H1 (cell line): ENCODE results near the gene GBP7. TPM values are rescaled to one million over a fixed set of nuclear protein-coding genes. Genes with fewer than 3 reads are reported as not detected.

Source experiments
- CTCF ChIA-PET: fragments of 300-600 bp; sonication (Branson Sonifier 250); formaldehyde crosslinking; loops from one replicate; lab custom pipeline; 2021; ENCODE audit not compliant: partially characterized antibody; lab: Charles Lee
- POLR2A ChIA-PET: fragments of 300-600 bp; sonication (Branson Sonifier 250); formaldehyde crosslinking; loops from one replicate; lab custom pipeline; 2021; ENCODE audit warnings: inconsistent platforms; ENCODE audit not compliant: partially characterized antibody; lab: Charles Lee
- DNase-seq, 2 experiments: peaks; one replicate each; pipeline versions ENCODE4 v3.0.0 to v3.0.0-alpha.2; 2010 to 2022; ENCODE audit warnings: low spot score in 2 of 2, low read depth in 1 of 2, mixed read lengths in 1 of 2
- FAIRE-seq: peaks from 2 replicates; lab custom pipeline; 2011; peaks lifted over from hg19 to GRCh38; lab: Jason Lieb, UNC
- H2AFZ ChIP-seq: 2 replicates; pipeline ENCODE4 v1.8.1; 2012; ENCODE audit warnings: low read length, inconsistent platforms
- H2AK5ac ChIP-seq: 2 replicates; pipeline ENCODE4 v1.6.1; 2013; ENCODE audit warnings: low read depth, low read length
- H2BK120ac ChIP-seq: replicated peaks from 2 replicates; pipeline ENCODE3; 2013; ENCODE audit warnings: low read depth, low read length, inconsistent platforms
- H2BK12ac ChIP-seq: 2 replicates; pipeline ENCODE4 v1.6.1; 2013; ENCODE audit warnings: low read depth, low read length
- H2BK15ac ChIP-seq: 2 replicates; pipeline ENCODE4 v1.6.1; 2013; ENCODE audit warnings: low read length
- H2BK20ac ChIP-seq: 2 replicates; pipeline ENCODE4 v1.6.1; 2013; ENCODE audit warnings: low read length
- H2BK5ac ChIP-seq: 2 replicates; pipeline ENCODE4 v1.6.1; 2013; ENCODE audit warnings: low read depth, low read length
- H3K14ac ChIP-seq: 2 replicates; pipeline ENCODE4 v1.6.1; 2013; ENCODE audit warnings: inconsistent platforms; ENCODE audit not compliant: insufficient read length
- H3K18ac ChIP-seq: 2 replicates; pipeline ENCODE4 v1.6.1; 2013; ENCODE audit warnings: low read length; ENCODE audit errors: extremely low read depth
- H3K23ac ChIP-seq: 2 replicates; pipeline ENCODE4 v1.6.1; 2013; ENCODE audit warnings: inconsistent platforms; ENCODE audit not compliant: insufficient read length
- H3K23me2 ChIP-seq: 2 replicates; pipeline ENCODE4 v1.6.1; 2013; ENCODE audit warnings: low read depth, low read length
- H3K27ac ChIP-seq: 2 replicates; pipeline ENCODE4 v1.6.1; 2011; ENCODE audit warnings: low read depth, low read length, inconsistent platforms
- H3K27me3 ChIP-seq, 4 experiments: replicated peaks in 1 of 4; 1 replicate in 1 of 4; 2 replicates in 3 of 4; pipeline versions ENCODE4 v1.6.1 to v1.8.1; 2011 to 2013; ENCODE audit warnings: low read length in 3 of 4, mild to moderate bottlenecking in 3 of 4, inconsistent platforms in 2 of 4, mixed read lengths in 2 of 4, moderate library complexity in 1 of 4; ENCODE audit not compliant: control insufficient read depth in 3 of 4, insufficient read depth in 3 of 4; ENCODE audit errors: extremely low read depth in 1 of 4
- H3K36me3 ChIP-seq, 4 experiments: 2 replicates each; pipeline versions ENCODE4 v1.6.1 to v1.8.1; 2011 to 2013; ENCODE audit warnings: mild to moderate bottlenecking in 4 of 4, low read length in 3 of 4, moderate library complexity in 2 of 4, control low read depth in 1 of 4, inconsistent platforms in 1 of 4; ENCODE audit not compliant: insufficient read depth in 4 of 4, control insufficient read depth in 2 of 4
- H3K4ac ChIP-seq: replicated peaks from 2 replicates; pipeline ENCODE3; 2013; ENCODE audit warnings: low read length, low read depth, mixed read lengths, inconsistent platforms; ENCODE audit not compliant: insufficient read length
- H3K4me1 ChIP-seq, 4 experiments: replicated peaks in 1 of 4; 1 replicate in 1 of 4; 2 replicates in 3 of 4; pipeline versions ENCODE4 v1.6.1 to v1.8.1; 2011 to 2013; ENCODE audit warnings: low read length in 3 of 4, inconsistent platforms in 2 of 4, mixed read lengths in 1 of 4; ENCODE audit not compliant: insufficient read depth in 4 of 4, control insufficient read depth in 3 of 4
- H3K4me2 ChIP-seq, 2 experiments: 2 replicates each; pipeline versions ENCODE4 v1.6.1 to v1.8.1; 2011 to 2013; ENCODE audit warnings: low read depth in 2 of 2, low read length in 2 of 2, control low read depth in 1 of 2, inconsistent platforms in 1 of 2, mild to moderate bottlenecking in 1 of 2; ENCODE audit not compliant: insufficient read depth in 1 of 2
- H3K4me3 ChIP-seq, 4 experiments: fragments of 200-600, 300-600 bp in 1 of 4; sonication (generic), shearing (Covaris generic), sonication (Bioruptor Twin) in 1 of 4; 2 replicates each; pipeline versions ENCODE4 v1.5.1 to v1.8.1; 2011 to 2016; ENCODE audit warnings: low read length in 4 of 4, low read depth in 3 of 4, control low read depth in 2 of 4, inconsistent platforms in 2 of 4, mild to moderate bottlenecking in 2 of 4, mixed read lengths in 1 of 4, moderate library complexity in 1 of 4; ENCODE audit not compliant: insufficient read depth in 2 of 4; ENCODE audit errors: extremely low read depth in 1 of 4
- H3K56ac ChIP-seq: replicated peaks from 2 replicates; pipeline ENCODE3; 2013; ENCODE audit warnings: low read depth, mild to moderate bottlenecking, mixed read lengths, low read length, inconsistent platforms; ENCODE audit not compliant: insufficient read length
- H3K79me1 ChIP-seq: 2 replicates; pipeline ENCODE4 v1.6.1; 2013; ENCODE audit warnings: low read depth, low read length, control low read depth
- H3K79me2 ChIP-seq, 2 experiments: 2 replicates each; pipeline versions ENCODE4 v1.6.1 to v1.8.1; 2012 to 2013; ENCODE audit warnings: low read length in 2 of 2, mild to moderate bottlenecking in 2 of 2, inconsistent platforms in 1 of 2; ENCODE audit not compliant: insufficient read depth in 2 of 2, control insufficient read depth in 1 of 2
- H3K9ac ChIP-seq, 4 experiments: replicated peaks in 1 of 4; 1 replicate in 1 of 4; 2 replicates in 3 of 4; pipeline versions ENCODE4 v1.6.1 to v1.8.1; 2011 to 2013; ENCODE audit warnings: low read depth in 3 of 4, low read length in 3 of 4, control low read depth in 2 of 4, mild to moderate bottlenecking in 2 of 4, moderate library complexity in 2 of 4, inconsistent platforms in 1 of 4; ENCODE audit errors: extremely low read depth in 1 of 4
- H3K9me3 ChIP-seq, 2 experiments: 2 replicates each; pipeline versions ENCODE4 v1.6.1 to v1.8.1; 2012 to 2013; ENCODE audit warnings: mild to moderate bottlenecking in 2 of 2, moderate library complexity in 2 of 2, control low read depth in 1 of 2, inconsistent platforms in 1 of 2, low read depth in 1 of 2, low read length in 1 of 2, mixed read lengths in 1 of 2; ENCODE audit not compliant: insufficient read depth in 2 of 2
- H4K20me1 ChIP-seq, 2 experiments: replicated peaks in 1 of 2; 2 replicates each; pipeline versions ENCODE3 to v1.8.1; 2011 to 2013; ENCODE audit warnings: inconsistent platforms in 2 of 2, low read length in 2 of 2, mild to moderate bottlenecking in 1 of 2; ENCODE audit not compliant: insufficient read depth in 2 of 2, control insufficient read depth in 1 of 2
- H4K5ac ChIP-seq: 2 replicates; pipeline ENCODE4 v1.6.1; 2013; ENCODE audit warnings: low read length, low read depth, mixed read lengths, inconsistent platforms; ENCODE audit not compliant: insufficient read length
- H4K8ac ChIP-seq: 2 replicates; pipeline ENCODE4 v1.8.0; 2013; ENCODE audit warnings: mild to moderate bottlenecking, moderate library complexity, low read length, inconsistent platforms; ENCODE audit not compliant: insufficient read depth; ENCODE audit errors: extremely low read depth
- H4K91ac ChIP-seq: replicated peaks from 2 replicates; pipeline ENCODE3; 2013; ENCODE audit warnings: low read length, mixed read lengths, inconsistent platforms; ENCODE audit not compliant: insufficient read length
- ASH2L ChIP-seq: fragments of 200-600, 300-600 bp; sonication (generic); IDR thresholded peaks from one replicate; pipeline ENCODE4 v1.7.1; 2017; ENCODE audit warnings: low read length
- JUN ChIP-seq: IDR thresholded peaks from 2 replicates; pipeline ENCODE4 v1.6.1; 2011; ENCODE audit warnings: low read depth, mild to moderate bottlenecking, improper control_type of control experiment, low read length
- KDM4A ChIP-seq: IDR thresholded peaks from one replicate; pipeline ENCODE4 v1.7.1; 2012; ENCODE audit warnings: low read depth, mild to moderate bottlenecking, moderate library complexity, low read length, inconsistent platforms; ENCODE audit not compliant: severe bottlenecking
- NANOG ChIP-seq: IDR thresholded peaks from 2 replicates; pipeline ENCODE4 v1.6.1; 2011; ENCODE audit warnings: low read length, low read depth, mild to moderate bottlenecking, inconsistent platforms; ENCODE audit not compliant: insufficient read depth, poor library complexity, severe bottlenecking
- PHF8 ChIP-seq: fragments of 200-600 bp; sonication (generic); conservative IDR thresholded peaks from 2 replicates; pipeline ENCODE4 v1.7.1; 2012; ENCODE audit warnings: low read depth, mild to moderate bottlenecking, inconsistent platforms, low read length, moderate library complexity
- SAP30 ChIP-seq: fragments of 300-600 bp; sonication (generic); IDR thresholded peaks from 2 replicates; pipeline ENCODE4 v1.7.1; 2012; ENCODE audit warnings: low read length, moderate library complexity, mild to moderate bottlenecking, inconsistent platforms; ENCODE audit not compliant: insufficient read depth, insufficient replicate concordance
- SIRT6 ChIP-seq: IDR thresholded peaks from one replicate; pipeline ENCODE4 v1.7.1; 2012; ENCODE audit warnings: low read length, inconsistent platforms
- WGBS, 2 experiments: shearing (Covaris generic) in 1 of 2; methylation state at CpG; one replicate each; pipeline versions ENCODE4 v1.1.6 to v1.1.7; 2013 to 2015; ENCODE audit warnings: low lambda C conversion rate in 2 of 2, mixed read lengths in 2 of 2, inconsistent platforms in 1 of 2, low coverage in 1 of 2, missing lambda C conversion rate in 1 of 2; ENCODE audit not compliant: insufficient replicate concordance in 2 of 2, insufficient coverage in 1 of 2, insufficient read length in 1 of 2; ENCODE audit errors: extremely low coverage in 1 of 2, missing lambda C conversion rate in 1 of 2; 5-methylcytosine and 5-hydroxymethylcytosine counted together
- polyA plus RNA-seq, 7 experiments: library from polyadenylated mRNA; depleted of rRNA in 3 of 7; stranded (reverse) in 5 of 7; unstranded in 2 of 7; fragments of >200 nt in 5 of 7; fragments of 200-250 nt in 2 of 7; gene quantifications; 1 replicate in 5 of 7; 2 replicates in 1 of 7; 4 replicates in 1 of 7; pipeline versions ENCODE4 v1.2.1 to v1.2.3, GENCODE V29; 2011 to 2013; ENCODE audit warnings: missing spikeins in 2 of 7, mixed read lengths in 2 of 7
- total RNA-seq: library from RNA; stranded (reverse); fragmentation: NEBNext Ultra II Directional; extraction: Animal tissue kit (Norgen Biotek cat#: 25700); gene quantifications from 2 replicates; pipeline ENCODE4 v1.2.1, GENCODE V29; 2021

GBP7 gene
- total and polyA plus RNA-seq, 2 of the 8 experiments (the other 6 are each of a cell fraction or from before 2014, with no cell fraction given), result not detected

DNA sequence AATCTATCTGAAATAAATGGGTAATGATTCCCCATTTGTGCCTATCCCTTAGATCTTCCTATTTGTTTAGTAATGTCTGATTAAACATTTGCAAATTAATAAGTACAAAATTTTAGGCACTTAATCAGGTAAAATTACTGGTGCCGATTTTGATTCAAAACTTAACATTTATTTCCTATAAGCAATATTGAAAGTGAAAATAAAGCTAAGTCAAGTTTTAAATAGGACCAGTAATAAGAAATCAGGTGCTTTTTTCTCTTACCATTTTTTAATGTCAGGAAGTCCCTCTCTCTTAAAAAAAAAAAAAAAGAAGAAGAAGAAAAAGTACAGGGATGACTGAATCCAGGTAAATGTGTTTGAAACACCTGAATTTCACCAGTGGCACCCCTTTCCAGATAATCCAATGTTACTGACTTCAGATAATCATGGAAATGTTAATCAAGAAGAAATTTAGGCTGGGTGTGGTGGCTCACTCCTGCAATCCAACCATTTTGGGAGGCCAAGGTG is 23.8 kb upstream of the GBP7 start:
- no peak overlapping the region for H2AK5ac ChIP-seq
- H3K27me3 ChIP-seq, result no peaks in the 10 kb centered on the region
- CTCF ChIA-PET, result interaction anchor here (1.6 to 2.2 kb wide), 2 partner anchors 13 to 225 kb away, joined by 5 read pairs; no protein-coding TSS in a partner anchor
- no peak overlapping the region for H4K91ac ChIP-seq
- POLR2A ChIA-PET, result no interaction called here
- H3K9ac ChIP-seq, result no peak overlapping the region
- H3K27ac ChIP-seq, result no peak overlapping the region
- H2BK5ac ChIP-seq, result no peak overlapping the region
- no peak overlapping the region for H2BK12ac ChIP-seq
- no peak overlapping the region for H4K5ac ChIP-seq
- no peak overlapping the region for H3K4me2 ChIP-seq
- H3K4me3 ChIP-seq, result no peak overlapping the region
- H3K79me2 ChIP-seq, result no peaks in the 10 kb centered on the region
- H2BK20ac ChIP-seq, result no peak overlapping the region
- TF ChIP-seq NANOG (no peak), KDM4A (no peak), ASH2L (no peak), SAP30 (no peak), PHF8 (no peak), JUN (no peak), SIRT6 (no peak)
- H2AFZ ChIP-seq, result no peak overlapping the region
- no peaks in the 10 kb centered on the region for H3K23me2 ChIP-seq
- H3K23ac ChIP-seq, result no peak overlapping the region
- DNase-seq (no peak), FAIRE-seq (no peak)
- H3K36me3 ChIP-seq, result no peaks in the 10 kb centered on the region
- 94% methylated on average over 1 of the region's 1 CpG; no CpG with 5 or more reads in 1 of the 2 experiments for WGBS, 2 experiments
- H3K56ac ChIP-seq, result no peak overlapping the region
- no peak overlapping the region for H3K14ac ChIP-seq
- H2BK15ac ChIP-seq, result no peak overlapping the region
- no peaks in the 10 kb centered on the region for H3K4me1 ChIP-seq
- no peak overlapping the region for H2BK120ac ChIP-seq
- H4K20me1 ChIP-seq, result no peaks in the 10 kb centered on the region
- H4K8ac ChIP-seq, result no peak overlapping the region
- H3K79me1 ChIP-seq, result no peaks in the 10 kb centered on the region
- peaks cover 0 to 4% of the 10 kb centered on the region in 2 experiments; a peak in 1 of 4 replicates for H3K9me3 ChIP-seq
- no peak overlapping the region for H3K4ac ChIP-seq
- H3K18ac ChIP-seq, result no peak overlapping the region
